Neural progenitor cell (in vitro differentiated cells): ENCODE results near the gene KRT7. TPM values are rescaled to one million over a fixed set of nuclear protein-coding genes. Genes with fewer than 3 reads are reported as not detected.

Experiments used
- DNase-seq: peaks from one replicate; pipeline ENCODE4 v3.0.0-alpha.2; 2016; ENCODE audit warnings: low spot score
- H2AFZ ChIP-seq: fragments of 200-600 bp; sonication (generic); replicated peaks from 2 replicates; pipeline ENCODE4 v1.6.1; 2016; ENCODE audit warnings: antibody characterized with exemption
- H3F3A ChIP-seq: fragments of 200-600 bp; sonication (generic); 2 replicates; pipeline ENCODE4 v1.6.1; 2016; ENCODE audit warnings: antibody characterized with exemption, low read depth
- H3K27ac ChIP-seq: fragments of 200-600 bp; sonication (generic); 2 replicates; pipeline ENCODE4 v1.5.1; 2016; ENCODE audit warnings: mild to moderate bottlenecking
- H3K27me3 ChIP-seq: fragments of 200-600 bp; sonication (generic); 2 replicates; pipeline ENCODE4 v1.6.1; 2016; ENCODE audit warnings: mild to moderate bottlenecking, moderate library complexity
- H3K36me3 ChIP-seq: fragments of 200-600 bp; sonication (generic); 2 replicates; pipeline ENCODE4 v1.5.1; 2016
- H3K4me1 ChIP-seq: fragments of 200-600 bp; sonication (generic); 2 replicates; pipeline ENCODE4 v1.6.1; 2016; ENCODE audit warnings: mixed run types
- H3K4me2 ChIP-seq: fragments of 200-600 bp; sonication (generic); 2 replicates; pipeline ENCODE4 v1.6.1; 2016
- H3K4me3 ChIP-seq: fragments of 200-600 bp; sonication (generic); 2 replicates; pipeline ENCODE4 v1.5.1; 2016
- H3K79me2 ChIP-seq: fragments of 200-600 bp; sonication (generic); 2 replicates; pipeline ENCODE4 v1.6.1; 2016; ENCODE audit warnings: low read depth
- H3K9ac ChIP-seq: fragments of 200-600 bp; sonication (generic); 2 replicates; pipeline ENCODE4 v1.6.1; 2016
- H3K9me3 ChIP-seq: fragments of 200-600 bp; sonication (generic); 2 replicates; pipeline ENCODE4 v1.5.1; 2016; ENCODE audit warnings: low read depth
- H4K20me1 ChIP-seq: fragments of 200-600 bp; sonication (generic); 2 replicates; pipeline ENCODE4 v1.6.1; 2016; ENCODE audit warnings: low read depth
- H3K27ac Mint-ChIP-seq: 3 replicates; pipeline ENCODE4 v1.8.0; 2021; ENCODE audit warnings: mixed read lengths
- H3K27me3 Mint-ChIP-seq: 2 replicates; pipeline ENCODE4 v1.8.0; 2022; ENCODE audit warnings: low read depth, mild to moderate bottlenecking, inconsistent platforms, moderate library complexity, mixed read lengths; ENCODE audit not compliant: insufficient read depth
- H3K36me3 Mint-ChIP-seq: 3 replicates; pipeline ENCODE4 v1.8.0; 2021; ENCODE audit warnings: mixed read lengths
- H3K4me1 Mint-ChIP-seq: 3 replicates; pipeline ENCODE4 v1.8.0; 2021; ENCODE audit warnings: mixed read lengths
- H3K4me3 Mint-ChIP-seq: 3 replicates; pipeline ENCODE4 v1.8.0; 2021; ENCODE audit warnings: mild to moderate bottlenecking, moderate library complexity, mixed read lengths
- H3K9me3 Mint-ChIP-seq: 3 replicates; pipeline ENCODE4 v1.8.0; 2020; ENCODE audit warnings: mixed read lengths
- CTCF ChIP-seq: fragments of 200-600 bp; sonication (generic); IDR thresholded peaks from 2 replicates; pipeline ENCODE4 v1.5.1; 2017; ENCODE audit warnings: antibody characterized with exemption, mild to moderate bottlenecking
- EZH2 ChIP-seq: fragments of 200-600 bp; sonication (generic); IDR thresholded peaks from 2 replicates; pipeline ENCODE4 v1.6.1; 2017; ENCODE audit warnings: antibody characterized with exemption, mild to moderate bottlenecking, moderate library complexity
- EZH2phosphoT487 ChIP-seq: fragments of 200-600 bp; sonication (generic); IDR thresholded peaks from 2 replicates; pipeline ENCODE4 v1.6.1; 2017; ENCODE audit warnings: antibody characterized with exemption
- total RNA-seq: library from RNA; depleted of rRNA; stranded (reverse); fragments of >200 nt; gene quantifications from 2 replicates; pipeline ENCODE4 v1.2.3, GENCODE V29; 2015; ENCODE audit warnings: low replicate concordance

KRT7 gene
- total RNA-seq, 1 donor from 2014 or later = not detected

- no peaks in the 10 kb centered on the region for H3K9me3 ChIP-seq
- H3K9ac ChIP-seq = no peak overlapping the region
- H3K4me1 ChIP-seq = no peaks in the 10 kb centered on the region
- Mint-ChIP-seq H3K9me3 (no peaks in the 10 kb centered on the region), H3K27ac (no peak overlapping the region), H3K4me1 (peaks cover 14% of the 10 kb centered on the region), H3K36me3 (no peaks in the 10 kb centered on the region), H3K27me3 (peaks cover 11% of the 10 kb centered on the region), H3K4me3 (no peak overlapping the region)
- H2AFZ ChIP-seq = no peak overlapping the region
- H3K27me3 ChIP-seq = no peaks in the 10 kb centered on the region
- H4K20me1 ChIP-seq = no peaks in the 10 kb centered on the region
- H3F3A ChIP-seq = no peaks in the 10 kb centered on the region
- H3K79me2 ChIP-seq = no peaks in the 10 kb centered on the region
- no peak for DNase-seq
- no peaks in the 10 kb centered on the region for H3K36me3 ChIP-seq
- TF ChIP-seq CTCF (no peak), EZH2 (no peak), EZH2phosphoT487 (no peak)
- no peak overlapping the region for H3K27ac ChIP-seq
- no peak overlapping the region for H3K4me3 ChIP-seq
- no peak overlapping the region for H3K4me2 ChIP-seq
Measured at GRCh38 chr12:52207895-52208294, 25.1 kb upstream of the KRT7 start.

GRCh38 chr12:52208424-52209165 lies 24.4 kb upstream of the KRT7 start:
- H3K27me3 Mint-ChIP-seq = peaks cover 12% of the 10 kb centered on the region

DNA sequence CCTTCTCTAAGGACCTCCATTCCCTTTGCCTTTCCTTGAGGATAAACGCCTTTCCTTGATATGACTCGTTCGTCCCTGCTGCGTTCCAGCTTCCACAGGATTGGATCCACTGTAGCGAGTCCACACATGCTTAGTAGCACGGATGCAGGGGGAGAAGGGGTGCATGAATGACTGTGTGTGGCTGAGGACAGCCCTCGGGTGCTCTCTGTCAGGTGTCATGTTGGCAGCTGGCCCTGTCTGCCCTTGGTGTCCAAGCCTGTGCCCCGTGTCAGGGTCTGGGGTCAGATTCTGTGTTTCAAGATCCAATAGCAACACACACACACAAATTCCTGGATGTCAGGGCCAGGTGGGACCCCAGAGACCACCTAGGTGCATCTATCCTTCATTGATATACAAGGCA lies 23.7 kb upstream of the KRT7 start:
- Mint-ChIP-seq H3K27me3 (peaks cover 15% of the 10 kb centered on the region), H3K4me3 (no peak overlapping the region), H3K4me1 (peaks cover 20% of the 10 kb centered on the region), H3K9me3 (no peaks in the 10 kb centered on the region), H3K27ac (no peak overlapping the region), H3K36me3 (no peaks in the 10 kb centered on the region)
- Histone ChIP-seq H3K27me3 (no peaks in the 10 kb centered on the region), H3K4me3 (no peak overlapping the region), H4K20me1 (no peaks in the 10 kb centered on the region), H3K4me1 (no peaks in the 10 kb centered on the region), H3K27ac (no peak overlapping the region), H3K79me2 (no peaks in the 10 kb centered on the region), H3K36me3 (no peaks in the 10 kb centered on the region), H3K4me2 (no peak overlapping the region), H3K9me3 (no peaks in the 10 kb centered on the region), H3K9ac (no peak overlapping the region), H3F3A (no peaks in the 10 kb centered on the region), H2AFZ (no peak overlapping the region)
- TF ChIP-seq CTCF (no peak), EZH2 (no peak), EZH2phosphoT487 (no peak)
- DNase-seq = no peak

More at GRCh38 chr12:52208424-52209165, 24.4 kb upstream of the KRT7 start:
- no peaks in the 10 kb centered on the region for H3K4me1 ChIP-seq
- TF ChIP-seq EZH2 = no peak
- no peaks in the 10 kb centered on the region for H3K9me3 Mint-ChIP-seq
- no peaks in the 10 kb centered on the region for H3K27me3 ChIP-seq
- no peaks in the 10 kb centered on the region for H3K36me3 ChIP-seq
- no peaks in the 10 kb centered on the region for H4K20me1 ChIP-seq
- no peak overlapping the region for H3K4me3 ChIP-seq
- no peaks in the 10 kb centered on the region for H3K36me3 Mint-ChIP-seq
- H3K4me3 Mint-ChIP-seq = no peak overlapping the region
- H3K4me1 Mint-ChIP-seq = peaks cover 14% of the 10 kb centered on the region
- no peak overlapping the region for H3K4me2 ChIP-seq
- H3K9ac ChIP-seq = no peak overlapping the region
- no peak for DNase-seq
- H3K79me2 ChIP-seq = no peaks in the 10 kb centered on the region
- no peak overlapping the region for H3K27ac ChIP-seq
- no peaks in the 10 kb centered on the region for H3K9me3 ChIP-seq
- no peak overlapping the region for H2AFZ ChIP-seq
- H3F3A ChIP-seq = no peaks in the 10 kb centered on the region
- peak overlapping the region; percentile 85 for H3K27ac Mint-ChIP-seq

GRCh38 chr12:52210186-52210924 lies 22.7 kb upstream of the KRT7 start:
- no peaks in the 10 kb centered on the region for H3K36me3 Mint-ChIP-seq
- Histone ChIP-seq H3K27me3 (no peaks in the 10 kb centered on the region), H3K9ac (no peak overlapping the region), H3K36me3 (no peaks in the 10 kb centered on the region), H3K27ac (no peak overlapping the region), H3K79me2 (no peaks in the 10 kb centered on the region), H3K4me2 (no peak overlapping the region), H3K4me3 (no peak overlapping the region), H3K9me3 (no peaks in the 10 kb centered on the region), H4K20me1 (no peaks in the 10 kb centered on the region), H3K4me1 (no peaks in the 10 kb centered on the region), H3F3A (no peaks in the 10 kb centered on the region), H2AFZ (no peak overlapping the region)
- DNase-seq = no peak
- no peak overlapping the region for H3K27ac Mint-ChIP-seq
- no peak for TF ChIP-seq CTCF
- TF ChIP-seq EZH2phosphoT487 = no peak
- no peak for TF ChIP-seq EZH2
- peaks cover 20% of the 10 kb centered on the region for H3K4me1 Mint-ChIP-seq
- peaks cover 15% of the 10 kb centered on the region for H3K27me3 Mint-ChIP-seq
- no peak overlapping the region for H3K4me3 Mint-ChIP-seq
- H3K9me3 Mint-ChIP-seq = no peaks in the 10 kb centered on the region
